Cerebellar nuclear complex (tissue), 1 donor: Measurements from ENCODE around the gene CDKAL1.
"Not testable (repeated sequence)": the region's sequence is repeated elsewhere in the genome, so short reads cannot be mapped to it uniquely, and the experiment has no call there.

Experiments
- DNase-seq, 2 experiments: peaks; one replicate each; lab custom pipeline; 2025; lab: John Stamatoyannopoulos, UW

The CDKAL1 gene

GRCh38 chr6:20594299-20594853, 60.1 kb downstream of the CDKAL1 start:
- DNase-seq, result not testable (repeated sequence)

DNA sequence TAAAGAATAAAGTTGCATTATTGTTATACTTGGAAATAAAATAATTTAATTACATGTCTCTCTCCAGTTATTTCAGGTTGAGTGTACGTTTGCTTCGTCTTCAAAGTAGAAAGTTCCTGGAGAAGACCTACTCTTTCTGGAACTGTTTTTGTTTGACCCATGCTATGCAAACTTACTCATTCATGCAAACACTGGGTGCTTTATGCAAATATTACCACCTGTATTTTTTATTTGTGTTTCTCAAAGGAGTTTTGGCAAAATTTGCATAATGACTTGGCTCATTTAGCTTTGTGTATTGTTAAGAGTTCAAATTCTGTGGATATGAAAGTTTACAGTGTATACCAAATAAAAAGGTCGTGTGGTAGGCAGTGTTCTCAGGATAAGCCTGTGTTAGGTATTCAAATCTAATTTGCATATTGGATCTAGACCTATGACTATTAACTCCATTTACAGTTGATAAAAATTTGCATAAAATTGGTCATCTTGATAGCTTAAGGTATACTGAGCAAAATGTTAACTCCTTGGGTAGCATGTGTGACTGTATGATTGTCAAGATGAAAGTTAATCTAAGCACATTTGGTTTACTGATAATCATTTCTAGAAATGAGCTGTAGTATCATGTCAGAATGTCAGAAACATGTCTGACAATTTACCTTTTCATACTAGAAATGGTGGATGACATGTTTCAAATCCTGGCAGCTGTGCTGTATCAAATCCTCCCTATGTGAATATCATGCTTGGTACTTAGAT, 65.2 kb downstream of the CDKAL1 start:
- DNase-seq, result no peak

DNA sequence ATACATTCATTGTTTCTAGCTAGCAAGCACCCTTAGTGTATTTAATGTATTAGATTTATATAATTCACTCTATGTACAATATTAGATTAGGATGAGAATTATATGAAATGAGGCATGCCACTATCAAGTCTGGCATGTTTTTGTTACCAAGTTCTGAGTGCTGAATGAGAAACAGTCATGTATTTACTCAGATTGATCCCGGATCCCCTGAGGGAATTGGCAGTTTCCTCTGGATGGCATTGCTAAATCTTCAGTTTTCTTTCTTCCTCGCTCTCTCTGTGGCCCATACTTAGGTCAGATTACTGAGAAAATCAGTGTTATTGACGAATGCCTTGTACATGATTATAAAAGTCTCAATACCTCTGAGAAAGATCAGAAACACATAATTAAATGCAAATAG, 66.6 kb downstream of the CDKAL1 start:
- DNase-seq, result no peak

- no peak for DNase-seq
Measured at GRCh38 chr6:20604159-20604558, 69.9 kb downstream of the CDKAL1 start.

- DNase-seq, result no peak
Measured at GRCh38 chr6:20605061-20605460, 70.8 kb downstream of the CDKAL1 start.

DNA sequence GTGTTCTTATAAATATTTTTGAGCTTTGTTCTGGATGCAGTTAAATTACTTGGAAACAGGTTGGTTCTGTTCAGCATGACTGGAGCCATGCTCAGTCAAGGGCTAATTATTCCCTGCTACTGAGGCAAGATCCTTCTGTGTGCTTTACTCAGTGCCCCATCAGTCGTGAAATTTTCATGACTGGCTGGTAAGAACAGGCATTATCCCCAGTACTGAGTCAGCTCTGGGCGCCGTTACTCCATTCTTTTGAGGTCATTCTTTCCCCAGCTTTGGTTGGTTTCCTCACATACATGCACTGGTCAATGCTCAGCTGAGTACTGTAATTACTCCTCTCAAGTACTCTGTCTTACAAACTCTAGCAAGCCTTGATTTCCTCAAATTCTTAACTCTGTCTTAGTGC, 71.3 kb downstream of the CDKAL1 start:
- no peak for DNase-seq

DNA sequence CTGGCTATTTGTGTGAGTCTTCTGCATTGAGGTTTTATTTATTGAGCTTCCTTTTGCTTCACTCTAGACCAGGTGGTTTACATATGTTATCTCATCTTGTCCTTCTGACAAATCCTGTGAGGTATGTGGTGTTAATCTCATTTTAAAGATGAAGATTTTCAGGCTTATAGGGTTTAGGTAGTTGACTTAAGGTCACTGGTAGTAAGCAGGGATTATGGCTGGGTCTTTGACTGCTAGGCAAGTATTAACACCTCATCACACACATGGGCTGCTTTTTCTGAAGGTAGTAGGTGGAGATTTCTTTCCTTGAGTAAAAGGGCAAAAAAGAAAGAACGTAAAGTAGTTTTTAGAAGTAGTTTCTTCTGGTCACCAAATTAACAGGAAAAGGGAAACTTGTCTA, 72.6 kb downstream of the CDKAL1 start:
- DNase-seq, result no peak

- DNase-seq, result no peak
Measured at GRCh38 chr6:20608356-20608755, 74.1 kb downstream of the CDKAL1 start.

DNA sequence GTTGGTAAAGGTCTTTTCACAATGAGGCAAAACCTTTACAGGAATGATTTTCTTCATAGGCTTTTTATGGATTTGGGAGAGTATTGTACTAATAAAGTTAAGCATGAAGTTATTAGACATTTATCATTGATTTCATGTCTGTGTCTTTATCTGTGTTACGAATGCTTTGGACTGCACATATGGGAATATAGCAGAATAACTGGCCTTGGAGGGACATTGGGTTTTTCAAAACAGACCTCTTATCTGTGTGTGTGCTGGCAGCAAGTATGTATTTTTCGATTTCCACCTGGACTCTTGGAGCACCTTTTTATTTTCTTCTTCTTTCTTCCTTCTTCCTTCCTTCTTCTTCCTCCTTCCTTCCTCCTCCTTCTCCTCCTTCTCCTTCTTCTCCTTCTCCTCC, 74.6 kb downstream of the CDKAL1 start:
- DNase-seq, result no peak

GRCh38 chr6:20609924-20610323, 75.7 kb downstream of the CDKAL1 start:
- not testable (repeated sequence) for DNase-seq

DNA sequence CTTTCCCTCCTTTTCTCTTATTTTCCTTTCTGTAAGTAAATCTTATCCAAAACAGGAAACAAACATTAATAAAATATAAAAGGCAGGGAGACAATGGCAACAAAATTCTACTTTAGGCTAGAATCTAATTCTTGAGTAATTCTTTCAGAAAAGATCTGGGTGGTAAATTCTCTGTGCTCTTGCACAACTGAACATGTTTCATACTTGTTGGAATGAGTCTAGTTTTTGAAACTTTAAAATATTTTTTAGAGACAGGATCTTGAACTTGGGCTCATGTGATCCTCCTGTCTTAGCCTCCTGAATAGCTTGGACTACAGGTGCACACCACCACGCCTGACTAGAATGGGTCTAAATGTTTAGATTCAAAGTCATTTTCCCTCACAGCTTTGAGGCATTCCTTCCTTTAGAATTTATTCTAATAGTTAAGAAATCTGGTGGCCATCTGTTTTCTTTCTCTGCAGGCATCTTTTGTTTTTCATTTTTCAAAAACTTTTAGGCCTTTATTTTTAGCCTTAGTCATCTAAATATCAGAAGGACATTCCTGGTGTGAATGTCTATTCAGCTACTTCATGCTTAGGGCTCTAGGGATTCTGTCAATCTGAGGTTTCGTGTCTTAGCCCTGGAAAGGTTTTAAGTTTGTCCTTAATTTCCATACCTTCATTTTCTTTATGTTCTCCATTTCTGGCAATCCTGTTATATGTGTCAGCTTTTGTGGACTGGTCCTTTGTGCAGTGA, 76.5 kb downstream of the CDKAL1 start:
- DNase-seq, result no peak

- DNase-seq, result not testable (repeated sequence)
Measured at GRCh38 chr6:20617537-20617936, 83.3 kb downstream of the CDKAL1 start.

GRCh38 chr6:20620043-20620442, 85.8 kb downstream of the CDKAL1 start:
- DNase-seq, result no peak

DNA sequence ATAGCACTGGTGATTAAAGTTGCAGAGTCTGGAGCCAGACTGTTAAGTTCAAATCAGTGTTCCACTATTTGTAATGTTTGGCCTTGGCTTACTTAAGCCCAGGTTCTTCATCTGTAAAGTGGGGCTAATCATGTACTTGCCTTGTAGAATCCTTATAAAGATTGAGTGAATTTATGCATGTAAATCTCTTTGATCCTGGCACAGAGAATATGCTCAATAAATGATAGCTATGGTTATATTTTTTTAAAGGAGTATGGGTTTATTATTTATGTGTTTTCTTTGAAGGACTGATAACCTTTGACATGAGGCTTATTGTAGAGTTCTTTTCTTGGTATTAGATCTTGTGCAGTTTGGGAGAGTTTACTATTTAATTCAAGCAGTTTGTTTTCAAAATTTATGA, 89.5 kb downstream of the CDKAL1 start:
- no peak for DNase-seq

DNA sequence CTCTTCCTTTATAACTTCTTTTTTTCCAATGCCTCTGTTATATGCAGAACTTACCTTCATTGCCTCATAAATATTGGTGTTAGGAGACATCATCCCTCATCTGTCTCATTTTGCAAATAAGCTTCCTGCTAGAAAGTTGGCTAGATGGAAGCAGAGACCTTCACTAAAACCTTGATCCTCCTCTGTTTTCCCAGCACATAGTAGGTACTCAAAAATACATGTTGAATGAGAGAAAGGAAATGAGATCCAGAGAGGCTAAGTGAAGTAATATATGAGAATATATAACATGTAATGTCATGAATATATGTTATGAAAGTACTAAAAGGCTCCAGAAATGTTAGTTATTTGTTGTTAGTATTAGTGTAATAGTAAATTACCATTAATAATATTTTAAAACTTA, 91.9 kb downstream of the CDKAL1 start:
- DNase-seq, result no peak

DNA sequence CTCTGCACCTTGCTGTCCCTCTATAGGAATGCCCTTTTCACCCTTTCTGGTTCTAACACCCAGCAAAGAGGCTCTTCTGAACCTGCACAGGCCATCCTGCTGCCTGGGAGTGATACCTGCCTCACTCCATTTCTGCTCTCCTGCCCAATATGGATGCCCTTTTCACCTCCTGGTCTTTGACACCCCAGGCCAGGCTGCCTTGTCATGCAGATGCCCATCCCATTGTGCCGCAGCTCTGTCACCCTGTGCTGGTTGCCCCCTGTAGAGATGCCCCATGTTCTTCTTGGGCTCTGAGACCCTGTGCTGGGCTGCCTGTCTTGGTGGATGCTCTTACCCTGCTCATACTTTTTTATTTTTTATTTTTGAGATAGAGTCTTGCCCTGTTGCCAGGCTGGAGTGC, 95.3 kb downstream of the CDKAL1 start:
- no peak for DNase-seq

- no peak for DNase-seq
Measured at GRCh38 chr6:20630136-20630535, 95.9 kb downstream of the CDKAL1 start.

GRCh38 chr6:20630617-20631548, 96.6 kb downstream of the CDKAL1 start:
- no peak for DNase-seq

- DNase-seq, result no peak
Measured at GRCh38 chr6:20631549-20631924, 97.3 kb downstream of the CDKAL1 start.

- no peak for DNase-seq
Measured at GRCh38 chr6:20632696-20633095, 98.4 kb downstream of the CDKAL1 start.

DNA sequence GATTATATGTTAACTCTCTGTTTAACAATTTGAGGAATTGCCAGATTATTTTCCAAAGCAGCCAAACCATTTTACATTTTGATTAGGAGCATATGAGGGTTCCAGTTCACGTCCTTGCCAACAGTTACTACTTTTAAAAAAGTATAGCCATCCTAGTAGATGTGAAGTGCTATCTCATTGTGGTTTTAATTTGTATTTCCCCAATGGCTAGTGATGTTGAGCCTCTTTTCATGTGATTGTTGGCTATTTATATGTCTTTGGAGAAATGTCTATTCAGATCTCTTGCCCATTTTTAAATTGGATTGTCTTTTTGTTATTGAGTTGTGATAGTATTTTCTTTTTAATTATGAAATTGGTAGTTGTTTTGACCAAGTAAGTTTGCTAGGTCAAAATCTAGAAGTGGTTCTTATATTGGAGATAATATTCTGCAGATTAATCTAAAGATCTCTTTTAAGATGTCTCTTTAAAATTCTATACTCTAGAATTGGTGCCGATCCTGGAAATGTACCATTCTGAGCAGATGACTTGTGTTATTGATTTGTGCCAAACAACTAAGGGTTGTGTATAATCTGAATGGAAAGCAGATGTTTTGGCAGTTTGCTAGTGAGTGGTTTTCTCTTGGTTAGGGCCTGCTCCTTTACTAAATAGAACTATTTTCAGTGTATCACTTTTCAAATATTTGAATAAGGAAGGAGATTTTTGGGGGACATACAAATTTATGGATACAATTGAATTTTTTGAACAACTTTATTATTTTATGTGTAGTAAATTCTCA, 99.5 kb downstream of the CDKAL1 start:
- no peak for DNase-seq
